Endothelial cell of umbilical vein (primary cell): Measurements from ENCODE around the gene RMND5A. TPM values are rescaled to one million over a fixed set of nuclear protein-coding genes. Genes with fewer than 3 reads are reported as not detected.

Experiments
- BruUV-seq: library from RNA; stranded (reverse); fragments of 400-500 nt; replicated peaks from 2 replicates; lab custom pipeline; 2021; lab: Mats Ljungman, UMichigan
- CTCF ChIA-PET: fragments of 300-600, 350-600 bp; sonication (Branson Sonifier 250); formaldehyde crosslinking; loops from one replicate; lab custom pipeline; 2021; ENCODE audit warnings: antibody characterized with exemption, inconsistent platforms; lab: Charles Lee
- POLR2A ChIA-PET: fragments of 300-600, 350-600 bp; sonication (Branson Sonifier 250); formaldehyde crosslinking; loops from one replicate; lab custom pipeline; 2021; ENCODE audit warnings: antibody characterized with exemption, inconsistent platforms; lab: Charles Lee
- DNase-seq: peaks from one replicate; pipeline ENCODE4 v3.0.0-alpha.2; 2011; ENCODE audit warnings: low read depth, low spot score
- FAIRE-seq: peaks from 2 replicates; lab custom pipeline; 2011; peaks lifted over from hg19 to GRCh38; lab: Jason Lieb, UNC
- H2AFZ ChIP-seq: 2 replicates; pipeline ENCODE4 v1.6.0; 2012; ENCODE audit warnings: low read depth, low read length, control low read depth, inconsistent platforms
- H3K27ac ChIP-seq: 2 replicates; pipeline ENCODE4 v1.5.1; 2011; ENCODE audit warnings: low read depth, mild to moderate bottlenecking, control low read depth, low read length, moderate library complexity; ENCODE audit not compliant: insufficient read depth
- H3K27me3 ChIP-seq, 2 experiments: 2 replicates each; pipeline versions ENCODE4 v1.6.0 to v1.6.1; 2011; ENCODE audit warnings: low read length in 2 of 2, mixed read lengths in 1 of 2; ENCODE audit not compliant: control insufficient read depth in 2 of 2, insufficient read depth in 2 of 2
- H3K36me3 ChIP-seq, 2 experiments: 2 replicates in 1 of 2; 3 replicates in 1 of 2; pipeline ENCODE4 v1.5.1; 2011; ENCODE audit warnings: low read length in 2 of 2, mild to moderate bottlenecking in 1 of 2, moderate library complexity in 1 of 2; ENCODE audit not compliant: control insufficient read depth in 2 of 2, insufficient read depth in 2 of 2; ENCODE audit errors: extremely low read depth in 1 of 2
- H3K4me1 ChIP-seq: 3 replicates; pipeline ENCODE4 v1.5.1; 2011; ENCODE audit warnings: mild to moderate bottlenecking, low read length; ENCODE audit not compliant: control insufficient read depth, insufficient read depth; ENCODE audit errors: extremely low read depth
- H3K4me2 ChIP-seq: 2 replicates; pipeline ENCODE4 v1.6.1; 2011; ENCODE audit warnings: low read length, control low read depth, mixed read lengths; ENCODE audit not compliant: insufficient read depth
- H3K4me3 ChIP-seq, 3 experiments: fragments of 200-600 bp in 1 of 3; sonication (generic), shearing (Covaris generic) in 1 of 3; replicated peaks in 1 of 3; 2 replicates each; pipeline ENCODE4 v1.5.1; 2011 to 2016; ENCODE audit warnings: control low read depth in 3 of 3, low read length in 3 of 3, mild to moderate bottlenecking in 2 of 3, inconsistent platforms in 1 of 3, low read depth in 1 of 3, moderate library complexity in 1 of 3; ENCODE audit not compliant: insufficient read depth in 1 of 3
- H3K79me2 ChIP-seq: 2 replicates; pipeline ENCODE4 v1.6.0; 2012; ENCODE audit warnings: low read length, inconsistent platforms; ENCODE audit not compliant: control insufficient read depth, insufficient read depth
- H3K9ac ChIP-seq: replicated peaks from 2 replicates; pipeline ENCODE3; 2011; ENCODE audit warnings: low read length, control low read depth; ENCODE audit not compliant: insufficient read depth; ENCODE audit errors: extremely low read depth
- H3K9me1 ChIP-seq: replicated peaks from 3 replicates; pipeline ENCODE4 v1.6.0; 2011; ENCODE audit warnings: mild to moderate bottlenecking, low read length; ENCODE audit not compliant: control insufficient read depth, insufficient read depth; ENCODE audit errors: extremely low read depth
- H3K9me3 ChIP-seq: replicated peaks from 2 replicates; pipeline ENCODE4 v1.5.1; 2012; ENCODE audit warnings: low read length, inconsistent platforms; ENCODE audit not compliant: control insufficient read depth, insufficient read depth
- H4K20me1 ChIP-seq: replicated peaks from 2 replicates; pipeline ENCODE3; 2011; ENCODE audit warnings: mild to moderate bottlenecking, low read length; ENCODE audit not compliant: control insufficient read depth, insufficient read depth; ENCODE audit errors: extremely low read depth
- CTCF ChIP-seq, 2 donors: IDR thresholded peaks; 1 replicate in 1 of 2; 2 replicates in 1 of 2; pipeline ENCODE4 v1.5.1; 2011; ENCODE audit warnings: low read length in 2 of 2, mild to moderate bottlenecking in 2 of 2, moderate library complexity in 2 of 2, control low read depth in 1 of 2, inconsistent platforms in 1 of 2, low read depth in 1 of 2; ENCODE audit not compliant: insufficient read depth in 1 of 2; ENCODE audit errors: extremely low read depth in 1 of 2
- EZH2 ChIP-seq: IDR thresholded peaks from 2 replicates; pipeline ENCODE4 v1.6.1; 2012; ENCODE audit warnings: borderline replicate concordance, low read depth, mild to moderate bottlenecking, moderate library complexity, low read length, inconsistent platforms; ENCODE audit not compliant: severe bottlenecking
- FOS ChIP-seq: IDR thresholded peaks from 2 replicates; pipeline ENCODE4 v1.6.1; 2011; ENCODE audit warnings: mild to moderate bottlenecking, low read length, moderate library complexity, borderline replicate concordance; ENCODE audit not compliant: insufficient read depth
- GATA2 ChIP-seq: IDR thresholded peaks from 2 replicates; pipeline ENCODE4 v1.7.0; 2011; ENCODE audit warnings: low read depth, mild to moderate bottlenecking, moderate library complexity, mixed read lengths, low read length; ENCODE audit not compliant: insufficient read length, insufficient read depth
- JUN ChIP-seq: IDR thresholded peaks from 2 replicates; pipeline ENCODE4 v1.6.1; 2011; ENCODE audit warnings: borderline replicate concordance, low read depth; ENCODE audit not compliant: insufficient read length, insufficient read depth
- MAX ChIP-seq: IDR thresholded peaks from 2 replicates; pipeline ENCODE4 v1.6.1; 2011; ENCODE audit not compliant: insufficient read depth, insufficient read length
- MYC ChIP-seq: IDR thresholded peaks from one replicate; pipeline ENCODE4 v1.6.1; 2011; ENCODE audit warnings: mild to moderate bottlenecking, low read depth, low read length
- POLR2A ChIP-seq: IDR thresholded peaks from 2 replicates; pipeline ENCODE4 v1.6.1; 2012; ENCODE audit warnings: low read depth, mild to moderate bottlenecking, control low read depth, low read length
- POLR2AphosphoS5 ChIP-seq: IDR thresholded peaks from 2 replicates; pipeline ENCODE4 v1.6.1; 2012; ENCODE audit warnings: low read depth, mild to moderate bottlenecking, control low read depth, low read length, moderate library complexity; ENCODE audit not compliant: insufficient read depth
- dilution Hi-C: fragments of 300-500 bp; cut with MboI; formaldehyde crosslinking; loops from one replicate; pipeline ENCODE4 v1.15.0; 2019; ENCODE audit warnings: low sequenced_read_pairs; ENCODE audit not compliant: extremely low pct_ligation_motif_present
- intact Hi-C: fragments of 100-400 bp; cut with micrococcal nuclease; formaldehyde crosslinking; loops from one replicate; pipeline ENCODE4 v1.10.0; 2022
- polyA plus RNA-seq, 4 experiments: library from polyadenylated mRNA; depleted of rRNA in 3 of 4; stranded (reverse) in 3 of 4; unstranded in 1 of 4; fragments of >200 nt; gene quantifications; 2 replicates each; pipeline versions ENCODE4 v1.2.1 to v1.2.3, GENCODE V29; 2011 to 2012; ENCODE audit warnings: missing spikeins in 1 of 4
- total RNA-seq: library from RNA; stranded (reverse); gene quantifications from 2 replicates; pipeline ENCODE4 v1.2.3, GENCODE V29; 2021

RMND5A gene
- total and polyA plus RNA-seq, 2 donors (not counting 3 experiments of a cell fraction or from before 2014, with no cell fraction given), result 10.8 to 21.5 TPM

- no peaks in the 10 kb centered on the region for H3K9me1 ChIP-seq
- no peak overlapping the region for H3K4me2 ChIP-seq
- H4K20me1 ChIP-seq, result no peaks in the 10 kb centered on the region
- dilution Hi-C loops (no loop called here), intact Hi-C loops (no loop called here)
- no peak for TF ChIP-seq CTCF (IDR thresholded peaks at IDR 0.05; ENCODE audit: extremely low read depth in 1 of 2, insufficient read depth in 1 of 2, low read depth in 1 of 2, low read length in 2 of 2)
- no peak for TF ChIP-seq POLR2AphosphoS5
- no peak for TF ChIP-seq MYC
- TF ChIP-seq MAX, result no peak
- no peak for TF ChIP-seq EZH2
- TF ChIP-seq FOS, result no peak
- TF ChIP-seq JUN, result no peak
- TF ChIP-seq GATA2, result no peak
- no peak for TF ChIP-seq POLR2A
- no peaks in the 10 kb centered on the region for H3K36me3 ChIP-seq
- H3K4me3 ChIP-seq, result no peak overlapping the region
- H3K27ac ChIP-seq, result no peak overlapping the region
- POLR2A ChIA-PET, result no interaction called here
- H3K79me2 ChIP-seq, result no peaks in the 10 kb centered on the region
- DNase-seq, result no peak
- peaks cover 0 to 4% of the 10 kb centered on the region in 2 experiments for H3K27me3 ChIP-seq
- CTCF ChIA-PET, result interaction anchor here (1.2 kb wide), 1 partner anchor 13 kb away, joined by 3 read pairs; no protein-coding TSS in a partner anchor
- H3K9me3 ChIP-seq, result no peaks in the 10 kb centered on the region
- no peaks in the 10 kb centered on the region for H3K4me1 ChIP-seq
- FAIRE-seq, result no peak
- no TSS peak for BruUV-seq
- H2AFZ ChIP-seq, result no peak overlapping the region
- no peak overlapping the region for H3K9ac ChIP-seq
Measured at GRCh38 chr2:86821842-86822241, 101.8 kb downstream of the RMND5A start.
